Left ventricle myocardium inferior (tissue), 1 donor: ENCODE measurements around the gene RBMS3. TPM values are rescaled to one million over a fixed set of nuclear protein-coding genes. Genes with fewer than 3 reads are reported as not detected.

ENCODE experiments used
- DNase-seq: peaks from one replicate; pipeline ENCODE4 v3.0.0-alpha.2; 2020
- H3K27ac ChIP-seq: fragments of 200-600 bp; replicated peaks from 2 replicates; pipeline ENCODE4 v1.8.0; 2021
- H3K27me3 ChIP-seq: fragments of 200-600 bp; 2 replicates; pipeline ENCODE4 v1.8.0; 2021; ENCODE audit warnings: low read depth
- H3K36me3 ChIP-seq: fragments of 200-600 bp; 2 replicates; pipeline ENCODE4 v1.8.0; 2021
- H3K4me1 ChIP-seq: fragments of 200-600 bp; 2 replicates; pipeline ENCODE4 v1.8.0; 2021
- H3K4me3 ChIP-seq: fragments of 200-600 bp; 2 replicates; pipeline ENCODE4 v1.8.0; 2021; ENCODE audit warnings: mild to moderate bottlenecking, moderate library complexity
- H3K9me3 ChIP-seq: fragments of 200-600 bp; replicated peaks from 2 replicates; pipeline ENCODE4 v1.8.0; 2021
- intact Hi-C: fragments of 100-400 bp; cut with micrococcal nuclease; formaldehyde crosslinking; loops from one replicate; pipeline ENCODE4 v1.11.0; 2022
- total RNA-seq: library from RNA; stranded (reverse); fragmentation: NEBNext Ultra II Directional; extraction: Animal tissue kit (Norgen Biotek cat#: 25700); gene quantifications from one replicate; pipeline ENCODE4 v1.2.1, GENCODE V29; 2021
- TF ChIP-seq, protein P1 (sequence below): fragments of 200-600 bp; IDR thresholded peaks from 2 replicates; pipeline ENCODE4 v1.8.0; 2021; ENCODE audit warnings: antibody characterized with exemption, mild to moderate bottlenecking, borderline replicate concordance
- donor health status: DM: no; HTN: yes; CAD: no; lungs with severe emphysema.

Gene RBMS3
- total RNA-seq, 1 donor from 2014 or later, result 25.3 TPM

DNA sequence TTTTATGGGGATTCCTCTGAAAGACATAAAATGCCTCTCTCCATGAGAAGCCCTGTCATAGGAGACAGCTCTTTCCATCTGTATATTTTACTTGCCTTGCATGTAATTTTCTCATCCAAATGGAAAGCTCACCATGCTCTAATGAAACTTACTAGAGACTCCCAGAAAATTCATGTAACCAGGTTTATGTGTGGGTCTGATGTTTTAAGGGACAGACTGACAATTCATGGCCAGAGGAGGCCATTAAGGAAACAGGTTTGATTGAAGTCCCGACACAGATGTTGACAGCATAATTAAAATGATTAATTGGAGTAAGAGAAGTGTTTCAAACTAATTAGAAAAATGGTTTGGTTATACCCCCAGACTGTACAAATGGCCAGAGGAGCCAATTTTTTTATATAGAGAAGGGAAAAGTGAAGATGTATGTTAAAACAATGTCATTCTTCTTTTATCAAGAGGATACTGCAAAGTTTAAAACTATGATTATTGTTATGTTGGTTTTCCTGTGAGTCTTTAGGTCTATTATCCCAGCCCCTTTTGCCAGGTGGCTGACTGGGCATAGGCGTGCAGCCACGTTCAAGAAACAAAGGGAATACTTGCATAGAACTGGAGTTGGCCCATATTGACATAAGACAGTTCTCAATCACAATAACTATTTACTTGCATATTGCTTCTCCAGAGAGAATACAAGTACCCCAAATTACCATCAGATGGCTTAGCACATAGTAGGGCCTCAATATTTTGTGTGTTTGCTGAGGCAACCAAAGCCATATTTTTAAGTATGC is 64.8 kb downstream of the RBMS3 start:
- DNase-seq, result no peak
- Histone ChIP-seq H3K27ac (no peak overlapping the region), H3K27me3 (no peaks in the 10 kb centered on the region), H3K9me3 (no peaks in the 10 kb centered on the region), H3K36me3 (no peaks in the 10 kb centered on the region), H3K4me3 (no peak overlapping the region), H3K4me1 (peaks cover 26% of the 10 kb centered on the region)
- TF ChIP-seq, protein P1, sequence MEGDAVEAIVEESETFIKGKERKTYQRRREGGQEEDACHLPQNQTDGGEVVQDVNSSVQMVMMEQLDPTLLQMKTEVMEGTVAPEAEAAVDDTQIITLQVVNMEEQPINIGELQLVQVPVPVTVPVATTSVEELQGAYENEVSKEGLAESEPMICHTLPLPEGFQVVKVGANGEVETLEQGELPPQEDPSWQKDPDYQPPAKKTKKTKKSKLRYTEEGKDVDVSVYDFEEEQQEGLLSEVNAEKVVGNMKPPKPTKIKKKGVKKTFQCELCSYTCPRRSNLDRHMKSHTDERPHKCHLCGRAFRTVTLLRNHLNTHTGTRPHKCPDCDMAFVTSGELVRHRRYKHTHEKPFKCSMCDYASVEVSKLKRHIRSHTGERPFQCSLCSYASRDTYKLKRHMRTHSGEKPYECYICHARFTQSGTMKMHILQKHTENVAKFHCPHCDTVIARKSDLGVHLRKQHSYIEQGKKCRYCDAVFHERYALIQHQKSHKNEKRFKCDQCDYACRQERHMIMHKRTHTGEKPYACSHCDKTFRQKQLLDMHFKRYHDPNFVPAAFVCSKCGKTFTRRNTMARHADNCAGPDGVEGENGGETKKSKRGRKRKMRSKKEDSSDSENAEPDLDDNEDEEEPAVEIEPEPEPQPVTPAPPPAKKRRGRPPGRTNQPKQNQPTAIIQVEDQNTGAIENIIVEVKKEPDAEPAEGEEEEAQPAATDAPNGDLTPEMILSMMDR, result no peak
- intact Hi-C loops, result no loop called here

GRCh38 chr3:29346828-29347227 is 66.0 kb downstream of the RBMS3 start:
- no peak overlapping the region for H3K27ac ChIP-seq
- TF ChIP-seq, protein P1, result no peak
- H3K4me1 ChIP-seq, result peaks cover 26% of the 10 kb centered on the region
- H3K9me3 ChIP-seq, result no peaks in the 10 kb centered on the region
- no peak overlapping the region for H3K4me3 ChIP-seq
- DNase-seq, result no peak
- H3K36me3 ChIP-seq, result no peaks in the 10 kb centered on the region
- H3K27me3 ChIP-seq, result no peaks in the 10 kb centered on the region
- intact Hi-C loops, result no loop called here

DNA sequence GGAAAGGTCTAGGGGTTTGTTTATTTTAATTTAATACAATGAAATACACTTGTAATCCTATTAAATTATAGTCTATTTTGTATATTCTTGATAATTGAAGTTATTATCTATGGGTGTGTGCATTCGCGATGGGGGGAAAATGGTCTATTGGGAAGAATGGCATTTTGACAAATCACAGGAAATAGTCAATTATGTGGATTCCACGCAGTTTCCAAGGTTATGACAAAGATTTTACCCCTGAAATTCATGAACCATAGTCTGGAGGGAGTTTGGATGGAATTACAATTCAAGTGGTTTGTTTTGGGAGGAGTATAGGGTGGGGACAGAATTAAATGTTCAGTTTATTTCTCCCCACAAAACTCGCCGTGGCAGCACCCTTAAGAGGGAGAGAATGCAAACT is 66.5 kb downstream of the RBMS3 start:
- TF ChIP-seq, protein P1, result no peak
- H3K9me3 ChIP-seq, result no peaks in the 10 kb centered on the region
- H3K4me3 ChIP-seq, result no peak overlapping the region
- intact Hi-C loops, result no loop called here
- H3K27me3 ChIP-seq, result no peaks in the 10 kb centered on the region
- no peak overlapping the region for H3K27ac ChIP-seq
- no peak for DNase-seq
- H3K4me1 ChIP-seq, result peaks cover 26% of the 10 kb centered on the region
- no peaks in the 10 kb centered on the region for H3K36me3 ChIP-seq

DNA sequence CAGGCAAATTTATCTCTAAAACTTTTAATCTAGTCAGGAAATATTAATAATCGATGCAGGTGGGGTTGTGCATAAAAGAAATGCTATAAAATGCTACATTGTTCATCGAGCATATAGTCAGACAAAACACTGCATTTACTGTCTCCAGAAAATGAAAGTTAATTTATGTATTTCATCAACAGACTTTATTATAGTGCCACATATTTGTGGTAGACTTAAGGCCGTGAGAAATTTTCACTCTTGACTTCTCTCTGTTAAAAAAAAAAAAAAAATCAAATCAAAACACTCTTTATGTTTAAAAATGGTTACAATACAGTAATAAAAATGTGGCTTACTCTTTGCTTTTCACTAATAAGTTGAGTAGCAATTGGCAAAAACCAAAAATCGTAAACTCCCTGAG is 67.4 kb downstream of the RBMS3 start:
- Histone ChIP-seq H3K27ac (no peak overlapping the region), H3K4me3 (no peak overlapping the region), H3K36me3 (no peaks in the 10 kb centered on the region), H3K27me3 (no peaks in the 10 kb centered on the region), H3K4me1 (peaks cover 29% of the 10 kb centered on the region), H3K9me3 (no peaks in the 10 kb centered on the region)
- TF ChIP-seq, protein P1, result no peak
- intact Hi-C loops, result no loop called here
- no peak for DNase-seq

- intact Hi-C loops, result no loop called here
- H3K36me3 ChIP-seq, result no peaks in the 10 kb centered on the region
- DNase-seq, result no peak
- TF ChIP-seq, protein P1, result no peak
- no peak overlapping the region for H3K27ac ChIP-seq
- no peaks in the 10 kb centered on the region for H3K27me3 ChIP-seq
- no peaks in the 10 kb centered on the region for H3K9me3 ChIP-seq
- H3K4me1 ChIP-seq, result peaks cover 29% of the 10 kb centered on the region
- H3K4me3 ChIP-seq, result no peak overlapping the region
Measured at GRCh38 chr3:29349049-29349448, 68.2 kb downstream of the RBMS3 start.
